NK-92 treated with Interleukin-12 subunit alpha and Interleukin-12 subunit beta, amount 100 ng/mL, for 24 hours (cell line): ENCODE data around the gene COL9A3.
A peak's percentile ranks its signal among the peaks of the same experiment; 100 is the strongest.

Experiments
- DNase-seq: peaks from one replicate; lab custom pipeline; 2025; lab: John Stamatoyannopoulos, UW

COL9A3 gene

GRCh38 chr20:62796699-62797491 is 20.0 kb upstream of the COL9A3 start:
- no peak for DNase-seq

- DNase-seq, result no peak
These were observed 18.9 kb upstream of the COL9A3 start for GRCh38 chr20:62797671-62798532.

- no peak for DNase-seq
These were observed 17.8 kb upstream of the COL9A3 start for GRCh38 chr20:62799036-62799435.

GRCh38 chr20:62799459-62799858 is 17.4 kb upstream of the COL9A3 start:
- DNase-seq, result no peak

GRCh38 chr20:62799873-62800272 is 17.0 kb upstream of the COL9A3 start:
- DNase-seq, result no peak

GRCh38 chr20:62800314-62801259 is 16.3 kb upstream of the COL9A3 start:
- no peak for DNase-seq

- DNase-seq, result no peak
These were observed 15.4 kb upstream of the COL9A3 start for GRCh38 chr20:62801284-62802010.

GRCh38 chr20:62802026-62802712 is 14.7 kb upstream of the COL9A3 start:
- no peak for DNase-seq

- no peak for DNase-seq
These were observed 12.7 kb upstream of the COL9A3 start for GRCh38 chr20:62804021-62804626.

GRCh38 chr20:62804627-62805154 is 12.2 kb upstream of the COL9A3 start, which contains the start of gene OGFR:
OGFR (plus strand) TSS chr20:62804835; CDS start chr20:62804860, 25 bp downstream.
- DNase-seq, result peak; percentile 56

- no peak for DNase-seq
These were observed 11.6 kb upstream of the COL9A3 start for GRCh38 chr20:62805155-62805710.

GRCh38 chr20:62805711-62806382 is 11.0 kb upstream of the COL9A3 start:
- DNase-seq, result no peak

- DNase-seq, result no peak
These were observed 10.3 kb upstream of the COL9A3 start for GRCh38 chr20:62806383-62807050.

- DNase-seq, result no peak
These were observed 9.2 kb upstream of the COL9A3 start for GRCh38 chr20:62807444-62808210.

GRCh38 chr20:62808211-62808865 is 8.5 kb upstream of the COL9A3 start:
- peak; percentile 26 for DNase-seq

GRCh38 chr20:62809530-62810428 is 7.1 kb upstream of the COL9A3 start:
- no peak for DNase-seq
